ENCODE results near the gene ZNF536. TPM values are rescaled to one million over a fixed set of nuclear protein-coding genes. Genes with fewer than 3 reads are reported as not detected.

Gene ZNF536
- total and polyA plus RNA-seq, 2 donors (not counting 1 experiment from before 2014, with no cell fraction given) = 0.50 TPM; not detected in 1

- Histone ChIP-seq H4K20me1 (ENCODE audit: control insufficient read depth, extremely low read depth, insufficient read depth, low read length) (no peaks in the 10 kb centered on the region), H3K27me3 (ENCODE audit: control insufficient read depth, insufficient read depth, low read length) (no peaks in the 10 kb centered on the region), H3K9me3 (ENCODE audit: control insufficient read depth, insufficient read depth, low read depth, low read length) (no peaks in the 10 kb centered on the region), H3K36me3 (ENCODE audit: control insufficient read depth, insufficient read depth, low read length) (no peaks in the 10 kb centered on the region), H3K27ac (ENCODE audit: insufficient read depth, low read length) (no peak overlapping the region), H3K4me2 (ENCODE audit: extremely low read depth, insufficient read depth, low read length) (no peak overlapping the region), H3K4me1 (ENCODE audit: control insufficient read depth, extremely low read depth, insufficient read depth, low read length) (no peaks in the 10 kb centered on the region), H3K4me3 (replicated peaks in 1 of 4; ENCODE audit: control extremely low read depth in 1 of 4, insufficient read depth in 1 of 4, low read depth in 3 of 4, low read length in 4 of 4) (no peak overlapping the region), H3K9ac (ENCODE audit: insufficient read depth, low read length) (no peak overlapping the region), H3K79me2 (ENCODE audit: control insufficient read depth, insufficient read depth, low read length) (no peaks in the 10 kb centered on the region), H2AFZ (ENCODE audit: low read length) (no peak overlapping the region)
- no peak for DNase-seq (ENCODE audit: low read depth in 2 of 2)
- TF ChIP-seq EZH2 (IDR thresholded peaks at IDR 0.05; ENCODE audit: low read length, missing control alignments) (no peak), CTCF (conservative IDR thresholded peaks at IDR 0.05 in 1 of 2, IDR thresholded peaks at IDR 0.05 in 1 of 2; ENCODE audit: low read depth in 1 of 2, low read length in 2 of 2) (no peak)
Observed at GRCh38 chr19:30530751-30531150, 158.6 kb downstream of the ZNF536 start.

- Histone ChIP-seq H3K4me2 (ENCODE audit: extremely low read depth, insufficient read depth, low read length) (no peak overlapping the region), H3K4me1 (ENCODE audit: control insufficient read depth, extremely low read depth, insufficient read depth, low read length) (no peaks in the 10 kb centered on the region), H3K27ac (ENCODE audit: insufficient read depth, low read length) (no peak overlapping the region), H3K4me3 (replicated peaks in 1 of 4; ENCODE audit: control extremely low read depth in 1 of 4, insufficient read depth in 1 of 4, low read depth in 3 of 4, low read length in 4 of 4) (no peak overlapping the region), H2AFZ (ENCODE audit: low read length) (no peak overlapping the region), H3K27me3 (ENCODE audit: control insufficient read depth, insufficient read depth, low read length) (no peaks in the 10 kb centered on the region), H3K9ac (ENCODE audit: insufficient read depth, low read length) (no peak overlapping the region), H4K20me1 (ENCODE audit: control insufficient read depth, extremely low read depth, insufficient read depth, low read length) (no peaks in the 10 kb centered on the region), H3K36me3 (ENCODE audit: control insufficient read depth, insufficient read depth, low read length) (no peaks in the 10 kb centered on the region), H3K9me3 (ENCODE audit: control insufficient read depth, insufficient read depth, low read depth, low read length) (no peaks in the 10 kb centered on the region), H3K79me2 (ENCODE audit: control insufficient read depth, insufficient read depth, low read length) (no peaks in the 10 kb centered on the region)
- no peak for DNase-seq (ENCODE audit: low read depth in 2 of 2)
- no peak for TF ChIP-seq CTCF (conservative IDR thresholded peaks at IDR 0.05 in 1 of 2, IDR thresholded peaks at IDR 0.05 in 1 of 2; ENCODE audit: low read depth in 1 of 2, low read length in 2 of 2)
- TF ChIP-seq EZH2 (IDR thresholded peaks at IDR 0.05; ENCODE audit: low read length, missing control alignments) = no peak
Observed at GRCh38 chr19:30535011-30535410, 162.8 kb downstream of the ZNF536 start.

GRCh38 chr19:30536975-30537374, 164.8 kb downstream of the ZNF536 start:
- Histone ChIP-seq H3K9ac (ENCODE audit: insufficient read depth, low read length) (no peak overlapping the region), H3K27me3 (ENCODE audit: control insufficient read depth, insufficient read depth, low read length) (no peaks in the 10 kb centered on the region), H4K20me1 (ENCODE audit: control insufficient read depth, extremely low read depth, insufficient read depth, low read length) (no peaks in the 10 kb centered on the region), H3K36me3 (ENCODE audit: control insufficient read depth, insufficient read depth, low read length) (no peaks in the 10 kb centered on the region), H3K4me3 (replicated peaks in 1 of 4; ENCODE audit: control extremely low read depth in 1 of 4, insufficient read depth in 1 of 4, low read depth in 3 of 4, low read length in 4 of 4) (no peak overlapping the region), H3K27ac (ENCODE audit: insufficient read depth, low read length) (no peak overlapping the region), H2AFZ (ENCODE audit: low read length) (no peak overlapping the region), H3K4me1 (ENCODE audit: control insufficient read depth, extremely low read depth, insufficient read depth, low read length) (no peaks in the 10 kb centered on the region), H3K4me2 (ENCODE audit: extremely low read depth, insufficient read depth, low read length) (no peak overlapping the region), H3K9me3 (ENCODE audit: control insufficient read depth, insufficient read depth, low read depth, low read length) (no peaks in the 10 kb centered on the region), H3K79me2 (ENCODE audit: control insufficient read depth, insufficient read depth, low read length) (no peaks in the 10 kb centered on the region)
- DNase-seq (ENCODE audit: low read depth in 2 of 2) = no peak
- no peak for TF ChIP-seq CTCF (conservative IDR thresholded peaks at IDR 0.05 in 1 of 2, IDR thresholded peaks at IDR 0.05 in 1 of 2; ENCODE audit: low read depth in 1 of 2, low read length in 2 of 2)
- no peak for TF ChIP-seq EZH2 (IDR thresholded peaks at IDR 0.05; ENCODE audit: low read length, missing control alignments)
